ENCODE data around the gene RNF123. TPM values are rescaled to one million over a fixed set of nuclear protein-coding genes. Genes with fewer than 3 reads are reported as not detected.
A peak's percentile ranks its signal among the peaks of the same experiment; 100 is the strongest.
"Not testable (repeated sequence)": the region's sequence is repeated elsewhere in the genome, so short reads cannot be mapped to it uniquely, and the experiment has no call there.

Gene RNF123
- total RNA-seq, 1 donor from 2014 or later, result 23.2 TPM

DNA sequence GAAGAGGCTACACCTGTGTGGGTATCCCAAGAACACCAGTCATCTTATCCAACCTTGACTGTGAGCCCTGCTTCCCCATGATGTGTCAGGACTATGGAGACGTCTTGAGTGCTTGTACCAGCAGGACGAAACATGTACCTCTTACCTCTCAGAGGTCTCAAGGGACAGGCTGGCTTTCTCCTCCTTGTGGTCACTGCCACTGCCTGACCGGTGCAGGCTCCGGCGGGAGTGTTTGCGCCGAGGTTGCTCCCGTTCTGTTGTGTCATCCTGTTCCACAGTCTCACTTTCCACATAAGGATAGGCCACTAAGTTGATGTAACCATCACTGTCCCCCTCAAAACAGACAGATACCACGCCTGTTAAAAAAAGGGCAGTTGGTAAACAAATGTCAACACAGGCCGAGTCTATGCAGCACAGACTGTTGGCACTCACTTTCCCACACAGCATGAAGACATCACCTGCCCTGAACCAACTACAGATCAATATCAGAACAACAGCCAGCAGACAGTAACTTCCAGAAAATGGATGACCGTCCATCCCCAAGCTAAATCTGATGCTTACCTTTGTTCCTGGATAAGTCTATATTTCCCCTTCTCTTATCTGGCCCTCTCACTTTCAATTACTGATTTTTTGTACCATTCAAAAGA lies 48.8 kb downstream of the RNF123 start:
- no peak for DNase-seq (ENCODE audit: low read depth in 2 of 2)

DNA sequence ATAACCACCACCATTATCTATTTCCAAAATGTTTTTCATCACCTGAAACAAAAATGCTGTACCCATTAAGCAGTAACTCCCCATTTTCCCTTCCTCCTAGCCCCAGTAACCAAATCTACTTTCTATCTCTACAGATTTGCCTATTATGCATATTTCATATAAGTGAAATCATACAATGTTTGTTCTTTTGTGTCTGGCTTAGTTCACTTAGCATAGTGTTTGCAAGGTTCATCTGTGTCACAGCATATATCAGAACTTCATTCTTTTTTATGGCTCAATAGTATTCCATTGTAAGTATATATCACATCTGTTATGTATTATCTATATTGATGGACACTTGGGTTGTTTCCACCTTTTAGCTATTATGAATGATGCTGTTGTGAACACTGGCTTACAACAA lies 51.1 kb downstream of the RNF123 start:
- DNase-seq (ENCODE audit: low read depth in 2 of 2), result no peak

DNA sequence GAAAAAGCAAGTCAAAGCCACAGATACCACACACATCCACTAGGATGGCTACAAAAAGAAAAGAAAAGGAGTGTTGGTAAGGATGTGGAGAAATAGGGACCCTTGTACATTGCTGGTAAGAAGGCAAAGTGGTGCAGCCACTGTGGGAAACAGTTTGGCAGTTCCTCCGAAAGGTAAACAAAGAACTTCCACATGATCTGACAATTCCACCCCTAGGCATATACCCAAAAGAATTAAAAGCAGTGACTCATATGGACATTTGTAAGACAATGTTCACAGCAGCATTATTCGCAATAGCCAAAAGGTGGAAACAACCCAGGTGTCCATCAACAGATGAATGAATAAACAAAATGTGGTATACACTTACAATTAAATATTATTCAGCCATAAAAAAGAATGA lies 56.6 kb downstream of the RNF123 start:
- peak; percentile 51 to 86 for DNase-seq (ENCODE audit: low read depth in 2 of 2)

- DNase-seq (ENCODE audit: low read depth in 2 of 2), result peak; percentile 88 to 93
These were observed 58.6 kb downstream of the RNF123 start for GRCh38 chr3:49747792-49748480.

- not testable (repeated sequence) for DNase-seq (ENCODE audit: low read depth in 2 of 2)
These were observed 59.5 kb downstream of the RNF123 start for GRCh38 chr3:49748874-49749273.

DNA sequence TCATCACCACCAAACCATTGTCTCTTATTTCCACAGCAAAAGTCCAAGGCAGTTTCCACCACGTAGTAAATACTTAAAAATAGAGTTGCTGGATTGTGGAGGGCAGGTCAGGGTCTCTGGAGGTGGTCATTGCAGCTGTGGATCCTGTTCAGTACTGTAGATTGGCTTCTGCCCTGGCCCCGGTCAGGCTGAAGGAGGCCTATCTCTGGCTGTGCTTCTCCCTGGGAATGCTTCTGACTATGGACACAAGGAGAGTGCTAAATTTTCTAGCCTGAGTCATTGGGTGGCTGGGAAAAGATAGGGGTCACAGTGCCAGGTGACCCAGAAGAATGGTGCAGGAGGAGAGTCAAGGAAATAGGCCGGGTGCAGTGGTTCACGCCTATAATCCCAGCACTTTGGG lies 60.7 kb downstream of the RNF123 start:
- DNase-seq (ENCODE audit: low read depth in 2 of 2), result no peak

DNA sequence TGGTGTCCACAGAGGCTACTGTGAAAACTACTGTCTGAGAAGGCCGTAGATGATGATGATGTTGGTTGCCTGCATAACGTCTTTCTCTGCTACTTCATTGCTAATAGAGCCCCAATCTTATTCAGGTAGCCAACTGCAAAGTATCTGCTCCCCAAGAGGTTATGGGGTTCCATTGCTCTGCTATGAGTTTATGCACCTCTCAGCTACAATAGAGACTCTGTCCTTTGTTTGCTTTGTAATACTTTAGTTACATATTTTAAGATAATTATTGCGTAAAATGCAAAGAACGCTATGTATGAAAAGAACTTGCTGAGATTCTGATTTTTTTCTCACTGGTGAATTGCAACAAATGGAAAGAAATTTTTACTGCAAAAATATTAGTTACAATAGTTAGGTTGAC lies 62.1 kb downstream of the RNF123 start:
- DNase-seq (ENCODE audit: low read depth in 2 of 2), result no peak

GRCh38 chr3:49754536-49754935 lies 65.2 kb downstream of the RNF123 start:
- no peak for DNase-seq (ENCODE audit: low read depth in 2 of 2)

- no peak for DNase-seq (ENCODE audit: low read depth in 2 of 2)
These were observed 66.7 kb downstream of the RNF123 start for GRCh38 chr3:49756036-49756435.

DNA sequence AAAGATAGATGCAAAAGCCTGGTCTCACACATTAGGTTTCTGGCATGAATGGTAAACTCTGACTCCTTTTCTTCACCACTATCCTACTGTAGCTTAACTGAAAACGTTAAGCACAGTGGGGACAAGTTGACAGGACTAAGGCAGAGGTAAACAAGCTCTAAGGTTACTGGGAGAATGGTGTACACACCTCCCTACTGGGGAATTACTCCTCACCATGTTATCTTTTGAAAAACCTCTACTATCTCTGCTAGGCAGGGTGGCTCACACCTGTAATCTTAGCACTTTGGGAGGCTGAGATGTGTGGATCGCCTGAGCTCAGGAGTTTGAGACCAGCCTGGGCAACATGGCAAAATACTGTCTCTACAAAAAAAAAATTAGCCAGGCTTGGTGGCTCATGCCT lies 67.8 kb downstream of the RNF123 start:
- DNase-seq (ENCODE audit: low read depth in 2 of 2), result no peak

DNA sequence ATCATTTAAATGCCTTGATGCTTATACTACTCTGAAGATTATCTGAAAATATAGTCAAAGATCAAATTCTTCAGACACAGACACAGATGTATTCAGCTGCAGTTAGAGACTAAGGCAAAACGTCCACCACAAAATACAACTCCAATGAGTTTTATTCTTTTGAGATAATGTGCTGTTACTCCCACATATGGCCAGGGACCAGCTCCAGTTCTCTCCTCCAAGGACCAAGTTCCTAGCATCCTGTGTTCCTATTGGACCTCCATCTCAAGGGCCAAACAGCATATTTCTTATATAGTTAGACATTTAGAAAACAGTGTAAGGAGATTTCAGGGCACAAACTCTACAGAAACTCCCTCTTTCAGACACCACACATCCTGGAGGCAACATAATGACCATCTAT lies 69.9 kb downstream of the RNF123 start:
- DNase-seq (ENCODE audit: low read depth in 2 of 2), result no peak

- no peak for DNase-seq (ENCODE audit: low read depth in 2 of 2)
These were observed 72.3 kb downstream of the RNF123 start for GRCh38 chr3:49761661-49762060.

DNA sequence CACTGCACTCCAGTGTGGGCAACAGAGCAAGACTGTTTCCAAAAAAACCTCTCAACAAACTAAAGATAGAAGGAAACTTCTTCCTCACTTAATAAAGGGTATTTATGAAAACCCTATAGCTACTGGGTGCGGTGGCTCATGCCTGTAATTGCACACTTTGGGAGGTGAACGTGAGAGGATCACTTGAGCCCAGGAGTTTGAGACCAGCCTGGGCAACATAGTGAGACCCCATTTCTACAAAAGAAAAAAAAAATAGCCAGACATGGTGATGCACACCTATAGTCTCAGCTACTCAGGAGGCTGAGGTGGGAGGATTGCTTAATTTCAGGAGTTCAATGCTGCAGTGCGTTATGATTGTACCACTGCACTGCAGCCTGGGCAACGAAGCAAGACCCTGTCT lies 74.6 kb downstream of the RNF123 start:
- DNase-seq (ENCODE audit: low read depth in 2 of 2), result no peak

- peak in 1 of 2 donors; percentile 21 for DNase-seq (ENCODE audit: low read depth in 2 of 2)
These were observed 80.0 kb downstream of the RNF123 start for GRCh38 chr3:49769286-49769915.

DNA sequence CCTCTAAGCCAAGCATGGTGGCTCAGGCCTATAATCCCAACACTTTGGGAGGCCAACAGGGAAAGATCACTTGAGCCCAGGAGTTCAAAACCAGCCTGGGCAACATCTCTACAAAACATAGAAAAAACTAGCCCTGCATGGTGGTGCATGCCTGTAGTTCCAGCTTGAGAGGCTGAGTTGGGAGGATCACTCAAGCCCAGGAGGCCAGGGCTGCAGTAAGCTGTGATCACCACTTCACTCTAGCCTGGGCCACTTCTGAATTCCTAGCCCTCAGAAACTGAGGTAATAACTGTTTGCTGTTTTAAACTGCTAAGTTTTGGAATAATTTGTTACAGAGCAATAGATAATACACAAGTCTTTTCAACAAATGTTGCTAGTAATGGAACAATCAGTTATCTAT lies 80.6 kb downstream of the RNF123 start:
- DNase-seq (ENCODE audit: low read depth in 2 of 2), result no peak

Other genes with a start within 250 kb of the RNF123 start
- 23.1 and 26.2 TPM in 2 replicates for gene DAG1, start 219.3 kb upstream of the RNF123 start, total RNA-seq
- gene BSN, start 135.1 kb upstream of the RNF123 start, total RNA-seq, result under 0.01 TPM in 2 replicates
- 88.3 and 92.1 TPM in 2 replicates for gene APEH, start 15.2 kb upstream of the RNF123 start, total RNA-seq
- 1.5 and 2.2 TPM in 2 replicates for gene MST1, start 83 bp upstream of the RNF123 start, total RNA-seq
- under 0.01 and 0.40 TPM in 2 replicates for gene AMIGO3, start 30.1 kb downstream of the RNF123 start, total RNA-seq
- gene GMPPB, start 34.4 kb downstream of the RNF123 start, total RNA-seq, result 12.9 and 19.4 TPM in 2 replicates
- gene IP6K1, start 97.0 kb downstream of the RNF123 start, total RNA-seq, result 37.3 and 47.4 TPM in 2 replicates
- gene CDHR4, start 110.3 kb downstream of the RNF123 start, total RNA-seq, result not detected in 2 replicates
- 12.3 and 17.2 TPM in 2 replicates for gene INKA1, start 113.7 kb downstream of the RNF123 start, total RNA-seq
- gene UBA7, start 124.4 kb downstream of the RNF123 start, total RNA-seq, result 23.3 and 23.4 TPM in 2 replicates
- 1.2 and 2.4 TPM in 2 replicates for gene TRAIP, start 167.0 kb downstream of the RNF123 start, total RNA-seq
- gene CAMKV, start 180.3 kb downstream of the RNF123 start, total RNA-seq, result under 0.01 TPM in 2 replicates
- gene MST1R, start 214.3 kb downstream of the RNF123 start, total RNA-seq, result under 0.01 and 0.22 TPM in 2 replicates
- 5.7 and 7.9 TPM in 2 replicates for gene MON1A, start 240.3 kb downstream of the RNF123 start, total RNA-seq